ENCODE measurements around the gene PKP4.

DNA sequence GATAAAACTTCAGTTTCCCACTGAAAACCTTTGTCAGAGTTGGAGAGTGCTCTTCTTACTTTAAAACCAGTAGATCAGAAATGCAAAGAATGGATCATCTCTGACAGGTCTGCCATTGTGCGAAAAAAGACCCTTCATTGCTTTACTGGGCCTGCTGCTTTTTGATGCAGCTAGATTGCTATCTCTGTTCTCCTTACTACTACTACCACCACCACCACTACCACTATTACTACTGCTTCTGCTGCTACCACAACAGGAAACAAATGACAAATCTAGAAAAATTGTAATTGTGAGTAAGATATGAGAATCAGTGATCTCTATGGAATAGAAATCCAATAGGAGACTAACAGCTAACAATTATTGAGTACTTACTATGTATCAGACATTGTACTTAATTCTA, 85.8 kb downstream of the PKP4 start:
- TF ChIP-seq FOXM1 (IDR thresholded peaks at IDR 0.05; ENCODE audit: borderline replicate concordance) (no peak), TARDBP (IDR thresholded peaks at IDR 0.05) (no peak), SP1 (IDR thresholded peaks at IDR 0.05) (no peak), FOXK2 (IDR thresholded peaks at IDR 0.05) (no peak), ELF4 (IDR thresholded peaks at IDR 0.05) (no peak), CTBP1 (IDR thresholded peaks at IDR 0.05; ENCODE audit: borderline replicate concordance) (no peak)
